ENCODE results near the gene TIGD6. TPM values are rescaled to one million over a fixed set of nuclear protein-coding genes. Genes with fewer than 3 reads are reported as not detected.

Gene TIGD6
- total RNA-seq, 1 experiment from 2014 or later = 2.1 TPM

- TF ChIP-seq EGR1 (IDR thresholded peaks at IDR 0.05; ENCODE audit: low read depth) (no peak), REST (IDR thresholded peaks at IDR 0.05; ENCODE audit: low read depth) (no peak), ATF3 (IDR thresholded peaks at IDR 0.05) (no peak), FOSL1 (IDR thresholded peaks at IDR 0.05; ENCODE audit: low read depth) (no peak)
These were observed 1.1 kb downstream of the TIGD6 start (continued) for GRCh38 chr5:149999359-149999758.

DNA sequence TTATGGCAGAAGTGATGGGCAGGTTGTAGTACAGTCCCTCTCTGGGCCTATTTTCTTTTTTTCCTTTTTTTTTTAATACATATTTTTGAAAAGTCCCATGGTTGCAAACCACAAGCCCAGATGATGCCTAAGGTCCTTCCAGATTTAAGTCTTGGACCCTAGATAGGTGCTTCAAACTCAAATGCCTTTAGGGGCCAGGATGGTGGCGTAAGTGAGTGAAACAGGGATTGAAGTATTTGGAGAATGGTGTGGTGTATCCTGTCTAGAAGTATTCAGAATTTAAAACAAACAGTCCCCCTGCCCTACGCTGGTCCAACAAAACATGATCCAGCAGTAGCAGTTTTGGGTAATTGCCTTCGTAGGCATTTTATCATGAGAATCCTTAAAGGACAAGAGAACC is 2.2 kb downstream of the TIGD6 start:
- DNase-seq (ENCODE audit: low read depth, low spot score) (no peak), ATAC-seq (no peak)
- Histone ChIP-seq H2AFZ (ENCODE audit: low read depth, low read length, poor library complexity, severe bottlenecking) (no peak overlapping the region), H3K9me3 (ENCODE audit: control insufficient read depth in 1 of 2, insufficient read depth in 1 of 2, low read depth in 1 of 2, low read length in 2 of 2) (no peaks in the 10 kb centered on the region), H3K4me2 (ENCODE audit: low read length) (no peak overlapping the region), H4K20me1 (ENCODE audit: insufficient read depth) (no peaks in the 10 kb centered on the region), H3K27ac (ENCODE audit: low read depth, low read length) (no peak overlapping the region), H3K36me3 (ENCODE audit: control insufficient read depth in 1 of 2, insufficient read depth in 2 of 2, low read length in 2 of 2) (no peaks in the 10 kb centered on the region; a peak in 1 of 4 replicates), H3K79me2 (ENCODE audit: insufficient read depth, low read length) (peaks cover 27% of the 10 kb centered on the region), H3K4me1 (ENCODE audit: control insufficient read depth in 1 of 2, insufficient read depth in 2 of 2, low read length in 2 of 2) (peaks cover 9 to 26% of the 10 kb centered on the region in 2 experiments; a peak in 3 of 4 replicates), H3K9me2 (ENCODE audit: insufficient read depth) (no peaks in the 10 kb centered on the region), H3K9ac (ENCODE audit: low read length) (no peak overlapping the region), H3K4me3 (replicated peaks in 1 of 2; ENCODE audit: low read depth in 1 of 2, low read length in 2 of 2) (no peak overlapping the region), H3K27me3 (ENCODE audit: insufficient read depth, low read length) (no peaks in the 10 kb centered on the region)
- no peak for TF ChIP-seq SIN3A (IDR thresholded peaks at IDR 0.05; ENCODE audit: low read depth)
- no peak for TF ChIP-seq YY1 (IDR thresholded peaks at IDR 0.05; ENCODE audit: extremely low read depth, insufficient replicate concordance, low read depth, low read length)
- no peak for TF ChIP-seq EZH2 (IDR thresholded peaks at IDR 0.05)
- TF ChIP-seq POLR2AphosphoS5 (IDR thresholded peaks at IDR 0.05; ENCODE audit: low read depth, low read length) = no peak
- TF ChIP-seq ZNF274 (IDR thresholded peaks at IDR 0.05; ENCODE audit: low read depth, low read length) = no peak
- no peak for TF ChIP-seq POLR2A (IDR thresholded peaks at IDR 0.05; ENCODE audit: borderline replicate concordance, extremely low read depth, insufficient read depth, insufficient read length)
- no peak for TF ChIP-seq ATF3 (IDR thresholded peaks at IDR 0.05)
- TF ChIP-seq FOSL1 (IDR thresholded peaks at IDR 0.05; ENCODE audit: low read depth) = no peak
- no peak for TF ChIP-seq REST (IDR thresholded peaks at IDR 0.05; ENCODE audit: low read depth)
- no peak for TF ChIP-seq CBX3 (IDR thresholded peaks at IDR 0.05; ENCODE audit: low read depth)
- no peak for TF ChIP-seq ZFX (IDR thresholded peaks at IDR 0.05)
- no peak for TF ChIP-seq ELF1 (IDR thresholded peaks at IDR 0.05; ENCODE audit: borderline replicate concordance, low read depth)
- TF ChIP-seq SP1 (IDR thresholded peaks at IDR 0.05; ENCODE audit: low read depth) = no peak
- no peak for TF ChIP-seq EZH2phosphoT487 (IDR thresholded peaks at IDR 0.05; ENCODE audit: borderline replicate concordance)
- no peak for TF ChIP-seq EGR1 (IDR thresholded peaks at IDR 0.05; ENCODE audit: low read depth)
- TF ChIP-seq CEBPB (IDR thresholded peaks at IDR 0.05; ENCODE audit: low read depth) = no peak
- TF ChIP-seq MAX (IDR thresholded peaks at IDR 0.05) = no peak
- no peak for TF ChIP-seq RAD21 (IDR thresholded peaks at IDR 0.05; ENCODE audit: low read depth)
- CTCF ChIA-PET = no interaction called here
- POLR2A ChIA-PET = no interaction called here
- RAD21 ChIA-PET (ENCODE audit: low non-redundant PET in 1 of 2, low total read pairs in 2 of 2, uncharacterized antibody in 2 of 2, unreplicated experiment in 2 of 2) = no interaction called here
- intact Hi-C loops (cut with micrococcal nuclease) = no loop called here
- no TSS peak for BruUV-seq (replicated peaks)

All from HCT116 (cell line).